ENCODE measurements around the gene ANKS6. TPM values are rescaled to one million over a fixed set of nuclear protein-coding genes. Genes with fewer than 3 reads are reported as not detected.

ANKS6 gene
- total RNA-seq, 2 experiments from 2014 or later = 16.6 to 16.9 TPM

GRCh38 chr9:98743329-98743728 lies 53.0 kb downstream of the ANKS6 start:
- Mint-ChIP-seq H3K36me3 (ENCODE audit: low read depth) (peaks cover 22% of the 10 kb centered on the region), H3K4me3 (no peak overlapping the region), H3K27ac (no peak overlapping the region), H3K27me3 (no peaks in the 10 kb centered on the region), H3K9me3 (peaks cover 9% of the 10 kb centered on the region), H3K4me1 (ENCODE audit: low read depth) (no peaks in the 10 kb centered on the region)
- intact Hi-C loops (cut with micrococcal nuclease) = no loop called here
- POLR2A ChIA-PET = no interaction called here
- no peak for TF ChIP-seq CTCF (IDR thresholded peaks at IDR 0.05)
- no peak for DNase-seq
- CTCF ChIA-PET = no interaction called here
- no peak for ATAC-seq

GRCh38 chr9:98742325-98743280 lies 53.8 kb downstream of the ANKS6 start:
- H3K36me3 Mint-ChIP-seq (ENCODE audit: low read depth) = peaks cover 25% of the 10 kb centered on the region
- CTCF ChIA-PET = no interaction called here
- H3K27ac Mint-ChIP-seq = no peak overlapping the region
- H3K4me1 Mint-ChIP-seq (ENCODE audit: low read depth) = no peaks in the 10 kb centered on the region
- no peak for ATAC-seq
- peaks cover 9% of the 10 kb centered on the region for H3K9me3 Mint-ChIP-seq
- POLR2A ChIA-PET = no interaction called here
- H3K27me3 Mint-ChIP-seq = no peaks in the 10 kb centered on the region
- intact Hi-C loops (cut with micrococcal nuclease) = no loop called here
- H3K4me3 Mint-ChIP-seq = no peak overlapping the region
- no peak for TF ChIP-seq CTCF (IDR thresholded peaks at IDR 0.05)
- no peak for DNase-seq

GRCh38 chr9:98740226-98740881 lies 56.0 kb downstream of the ANKS6 start:
- intact Hi-C loops (cut with micrococcal nuclease) = no loop called here
- H3K27ac Mint-ChIP-seq = no peak overlapping the region

GRCh38 chr9:98738741-98739140 lies 57.6 kb downstream of the ANKS6 start:
- peaks cover 40% of the 10 kb centered on the region for H3K36me3 Mint-ChIP-seq (ENCODE audit: low read depth)
- CTCF ChIA-PET = no interaction called here
- H3K27ac Mint-ChIP-seq = no peak overlapping the region
- H3K4me3 Mint-ChIP-seq = no peak overlapping the region
- POLR2A ChIA-PET = no interaction called here
- no peaks in the 10 kb centered on the region for H3K4me1 Mint-ChIP-seq (ENCODE audit: low read depth)
- TF ChIP-seq CTCF (IDR thresholded peaks at IDR 0.05) = no peak
- intact Hi-C loops (cut with micrococcal nuclease) = no loop called here
- no peaks in the 10 kb centered on the region for H3K27me3 Mint-ChIP-seq
- ATAC-seq (no peak), DNase-seq (no peak)
- peaks cover 9% of the 10 kb centered on the region for H3K9me3 Mint-ChIP-seq

More at GRCh38 chr9:98740226-98740881, 56.0 kb downstream of the ANKS6 start:
- ChIA-PET POLR2A (interaction anchor here (0.9 kb wide), 1 partner anchor 27 kb away, joined by 3 read pairs; no protein-coding TSS in a partner anchor), CTCF (no interaction called here)
- Mint-ChIP-seq H3K36me3 (ENCODE audit: low read depth) (peaks cover 37% of the 10 kb centered on the region), H3K4me1 (ENCODE audit: low read depth) (no peaks in the 10 kb centered on the region), H3K9me3 (peaks cover 9% of the 10 kb centered on the region), H3K4me3 (no peak overlapping the region), H3K27me3 (no peaks in the 10 kb centered on the region)
- TF ChIP-seq CTCF (IDR thresholded peaks at IDR 0.05) = no peak
- DNase-seq = no peak
- no peak for ATAC-seq

GRCh38 chr9:98736226-98736625 lies 60.1 kb downstream of the ANKS6 start:
- Mint-ChIP-seq H3K36me3 (ENCODE audit: low read depth) (peaks cover 38% of the 10 kb centered on the region), H3K27ac (no peak overlapping the region), H3K27me3 (no peaks in the 10 kb centered on the region), H3K4me1 (ENCODE audit: low read depth) (no peaks in the 10 kb centered on the region), H3K9me3 (peaks cover 9% of the 10 kb centered on the region), H3K4me3 (no peak overlapping the region)
- intact Hi-C loops (cut with micrococcal nuclease) = no loop called here
- no peak for ATAC-seq
- TF ChIP-seq CTCF (IDR thresholded peaks at IDR 0.05) = no peak
- DNase-seq = no peak
- ChIA-PET POLR2A (no interaction called here), CTCF (no interaction called here)
